ENCODE data around the gene ZNF503. TPM values are rescaled to one million over a fixed set of nuclear protein-coding genes. Genes with fewer than 3 reads are reported as not detected.

The ZNF503 gene
- total RNA-seq, 1 donor, result 29.8 TPM

- DNase-seq (ENCODE audit: low read depth), result no peak
- H3K4me3 ChIP-seq (ENCODE audit: low read depth, low read length), result no peak overlapping the region
- no peak for TF ChIP-seq CTCF (IDR thresholded peaks at IDR 0.05; ENCODE audit: insufficient read depth, low read length)
Measured at GRCh38 chr10:75446508-75446907, 44.9 kb upstream of the ZNF503 start.

GRCh38 chr10:75444781-75445386 is 43.3 kb upstream of the ZNF503 start:
- no peak for DNase-seq (ENCODE audit: low read depth)
- no peak overlapping the region for H3K4me3 ChIP-seq (ENCODE audit: low read depth, low read length)
- TF ChIP-seq CTCF (IDR thresholded peaks at IDR 0.05; ENCODE audit: insufficient read depth, low read length), result no peak

- H3K4me3 ChIP-seq (ENCODE audit: low read depth, low read length), result no peak overlapping the region
- TF ChIP-seq CTCF (IDR thresholded peaks at IDR 0.05; ENCODE audit: insufficient read depth, low read length), result no peak
- no peak for DNase-seq (ENCODE audit: low read depth)
Measured at GRCh38 chr10:75443362-75443761, 41.8 kb upstream of the ZNF503 start.

- H3K4me3 ChIP-seq (ENCODE audit: low read depth, low read length), result no peak overlapping the region
- DNase-seq (ENCODE audit: low read depth), result no peak
- no peak for TF ChIP-seq CTCF (IDR thresholded peaks at IDR 0.05; ENCODE audit: insufficient read depth, low read length)
Measured at GRCh38 chr10:75441682-75442081, 40.1 kb upstream of the ZNF503 start.

- no peak for DNase-seq (ENCODE audit: low read depth)
- TF ChIP-seq CTCF (IDR thresholded peaks at IDR 0.05; ENCODE audit: insufficient read depth, low read length), result no peak
Measured at GRCh38 chr10:75441196-75441595, 39.6 kb upstream of the ZNF503 start.

GRCh38 chr10:75440271-75440793 is 38.8 kb upstream of the ZNF503 start:
- TF ChIP-seq CTCF (IDR thresholded peaks at IDR 0.05; ENCODE audit: insufficient read depth, low read length), result no peak
- DNase-seq (ENCODE audit: low read depth), result no peak
- no peak overlapping the region for H3K4me3 ChIP-seq (ENCODE audit: low read depth, low read length)

More at GRCh38 chr10:75441196-75441595, 39.6 kb upstream of the ZNF503 start:
- H3K4me3 ChIP-seq (ENCODE audit: low read depth, low read length), result no peak overlapping the region

GRCh38 chr10:75439811-75440210 is 38.2 kb upstream of the ZNF503 start:
- no peak for DNase-seq (ENCODE audit: low read depth)
- H3K4me3 ChIP-seq (ENCODE audit: low read depth, low read length), result no peak overlapping the region
- TF ChIP-seq CTCF (IDR thresholded peaks at IDR 0.05; ENCODE audit: insufficient read depth, low read length), result no peak
